GM12878 (cell line): ENCODE results near the gene MYL12B. TPM values are rescaled to one million over a fixed set of nuclear protein-coding genes. Genes with fewer than 3 reads are reported as not detected.

ENCODE experiments used
- GABPA ChIP-seq: IDR thresholded peaks from 2 replicates; pipeline ENCODE4 v1.6.1; 2014; ENCODE audit warnings: antibody characterized with exemption, low read depth, mild to moderate bottlenecking, inconsistent platforms
- IKZF2 ChIP-seq, 2 experiments: fragments of 450-650 bp; IDR thresholded peaks; 2 replicates each; pipeline ENCODE4 v1.6.1; 2017; ENCODE audit warnings: mild to moderate bottlenecking in 2 of 2, moderate library complexity in 2 of 2
- JUND ChIP-seq: IDR thresholded peaks from 2 replicates; pipeline ENCODE4 v1.6.1; 2012; ENCODE audit warnings: low read depth, mild to moderate bottlenecking, low read length, improper control_type of control experiment, moderate library complexity
- KDM1A ChIP-seq: fragments of 200-600 bp; sonication (generic); IDR thresholded peaks from 2 replicates; pipeline ENCODE4 v1.6.1; 2016; ENCODE audit warnings: borderline replicate concordance
- NBN ChIP-seq: fragments of 450-650 bp; IDR thresholded peaks from 2 replicates; pipeline ENCODE4 v1.6.1; 2016
- NR2F1 ChIP-seq: fragments of 450-650 bp; conservative IDR thresholded peaks from 2 replicates; pipeline ENCODE4 v1.6.1; 2017; ENCODE audit warnings: mild to moderate bottlenecking
- PBX3 ChIP-seq: IDR thresholded peaks from 2 replicates; pipeline ENCODE4 v1.6.1; 2011; ENCODE audit warnings: mild to moderate bottlenecking, low read depth, low read length, moderate library complexity; ENCODE audit not compliant: insufficient replicate concordance
- POLR2A ChIP-seq: IDR thresholded peaks from 2 replicates; pipeline ENCODE4 v1.6.1; 2011; ENCODE audit warnings: low read depth, mild to moderate bottlenecking, low read length
- POLR2AphosphoS2 ChIP-seq: IDR thresholded peaks from 2 replicates; pipeline ENCODE4 v1.6.1; 2011; ENCODE audit warnings: low read depth, mild to moderate bottlenecking, low read length, improper control_type of control experiment, moderate library complexity
- POU2F2 ChIP-seq: IDR thresholded peaks from 3 replicates; pipeline ENCODE4 v1.6.1; 2011; ENCODE audit warnings: low read depth, mild to moderate bottlenecking, low read length, borderline replicate concordance
- RUNX3 ChIP-seq: IDR thresholded peaks from 2 replicates; pipeline ENCODE4 v1.6.1; 2012; ENCODE audit warnings: low read length, inconsistent platforms
- SIX5 ChIP-seq: IDR thresholded peaks from 2 replicates; pipeline ENCODE4 v1.6.1; 2011; ENCODE audit warnings: mild to moderate bottlenecking, low read depth, low read length, moderate library complexity; ENCODE audit not compliant: severe bottlenecking
- SP1 ChIP-seq: IDR thresholded peaks from one replicate; pipeline ENCODE4 v1.6.1; 2011; ENCODE audit warnings: low read depth, low read length
- TARDBP ChIP-seq: IDR thresholded peaks from 2 replicates; pipeline ENCODE4 v1.6.1; 2016; ENCODE audit warnings: borderline replicate concordance
- TCF7 ChIP-seq: IDR thresholded peaks from 2 replicates; pipeline ENCODE4 v1.6.1; 2014; ENCODE audit warnings: antibody characterized with exemption, borderline replicate concordance
- ZZZ3 ChIP-seq: IDR thresholded peaks from 2 replicates; pipeline ENCODE4 v1.6.1; 2011; ENCODE audit warnings: low read depth; ENCODE audit not compliant: control insufficient read depth, insufficient read length
- polyA plus RNA-seq, 11 experiments: library from polyadenylated mRNA; depleted of rRNA in 4 of 11; unstranded in 6 of 11; stranded (reverse) in 5 of 11; fragments of >200 nt; fragmentation: Nextera tagmentation in 4 of 11; fragmentation: Illumina TruSeq in 1 of 11; extraction: Ambion mirVana in 4 of 11; extraction: Trizol in 1 of 11; gene quantifications; 1 replicate in 1 of 11; 2 replicates in 10 of 11; pipeline versions ENCODE4 v1.2.1 to v1.2.3, GENCODE V29; 2011 to 2016; ENCODE audit warnings: inconsistent platforms in 2 of 11, missing spikeins in 2 of 11, low read depth in 1 of 11
- total RNA-seq, 4 experiments: library from RNA; depleted of rRNA in 3 of 4; stranded (reverse); fragments of >200 nt in 3 of 4; fragmentation: Illumina TruSeq in 1 of 4; extraction: Trizol in 1 of 4; gene quantifications; 2 replicates each; pipeline versions ENCODE4 v1.2.1 to v1.2.3, GENCODE V29; 2013 to 2021
- TF ChIP-seq, protein P1 (sequence below): fragments of 450-650 bp; formaldehyde crosslinking; IDR thresholded peaks from 2 replicates; pipeline ENCODE4 v1.4.0; 2020; ENCODE audit warnings: mild to moderate bottlenecking, moderate library complexity
- TF ChIP-seq, protein P2 (sequence below): IDR thresholded peaks from 2 replicates; pipeline ENCODE4 v1.6.1; 2011; ENCODE audit warnings: low read depth, low read length, improper control_type of control experiment, borderline replicate concordance
- TF ChIP-seq, protein P3 (sequence below): IDR thresholded peaks from 2 replicates; pipeline ENCODE4 v1.6.1; 2012; ENCODE audit warnings: improper control_type of control experiment, low read depth, low read length; ENCODE audit not compliant: insufficient replicate concordance

Gene MYL12B
- total and polyA plus RNA-seq, 10 of the 15 experiments (the other 5 are each of a cell fraction or from before 2014, with no cell fraction given), result 179 to 739 (median 400) TPM

DNA sequence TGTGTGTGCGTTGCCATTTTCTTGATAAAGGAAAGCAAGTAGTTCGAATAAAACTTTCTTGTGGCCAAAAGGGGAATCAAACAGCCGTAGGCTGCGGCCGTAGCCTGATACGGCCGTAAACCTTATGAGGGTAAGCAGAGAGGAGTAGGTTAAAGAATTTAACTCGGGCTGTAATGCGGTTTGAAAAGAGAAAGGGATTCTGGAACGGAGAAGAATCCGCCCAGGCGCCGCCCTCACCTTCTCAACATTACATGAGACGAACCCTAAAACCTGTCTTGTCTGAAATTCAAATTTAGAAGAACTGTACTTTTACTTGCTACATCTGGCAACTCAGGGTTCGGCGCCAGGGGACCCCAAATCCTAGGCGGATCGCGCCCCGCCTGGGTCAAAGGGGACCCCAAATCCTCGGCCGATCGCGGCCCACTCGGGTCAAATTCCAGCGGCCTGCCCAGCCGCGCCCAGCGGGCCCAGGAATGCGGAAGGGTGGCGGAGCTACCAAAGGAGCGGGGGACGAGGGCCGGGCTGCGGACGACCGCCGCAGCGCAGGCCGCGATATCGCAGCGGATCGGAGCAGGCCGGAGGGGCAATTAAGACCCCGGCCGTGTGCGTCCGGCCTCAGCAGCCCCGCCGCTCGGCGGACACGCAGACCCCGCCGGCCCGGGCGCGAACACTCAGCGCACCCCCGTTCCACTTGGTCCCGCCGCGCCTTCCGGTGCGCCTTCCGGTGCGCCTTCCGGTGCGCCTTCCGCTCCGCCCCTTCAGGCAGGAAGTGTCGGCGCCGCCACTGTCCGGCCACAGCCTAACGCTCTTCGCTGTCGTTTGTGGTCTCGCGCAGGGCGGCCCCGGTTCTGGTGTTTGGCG, at the start of gene MYL12B (continued):
- TF ChIP-seq TARDBP (no peak), SIX5 (peak; percentile 55), PBX3 (no peak), IKZF2 (IDR thresholded peaks at IDR 0.05) (peak; percentile 68 to 84), POU2F2 (no peak; the same call in 1 of the 3 replicates), NR2F1 (peak; percentile 90), NBN (peak; percentile 75), POLR2A (peak; percentile 95), SP1 (no peak), JUND (peak; percentile 97), POLR2AphosphoS2 (peak; percentile 52; the same call in 1 of the 2 replicates), ZZZ3 (no peak), GABPA (peak; percentile 85), KDM1A (no peak), TCF7 (peak; percentile 25; the same call in 1 of the 2 replicates), RUNX3 (peak; percentile 79)
- TF ChIP-seq, protein P1, sequence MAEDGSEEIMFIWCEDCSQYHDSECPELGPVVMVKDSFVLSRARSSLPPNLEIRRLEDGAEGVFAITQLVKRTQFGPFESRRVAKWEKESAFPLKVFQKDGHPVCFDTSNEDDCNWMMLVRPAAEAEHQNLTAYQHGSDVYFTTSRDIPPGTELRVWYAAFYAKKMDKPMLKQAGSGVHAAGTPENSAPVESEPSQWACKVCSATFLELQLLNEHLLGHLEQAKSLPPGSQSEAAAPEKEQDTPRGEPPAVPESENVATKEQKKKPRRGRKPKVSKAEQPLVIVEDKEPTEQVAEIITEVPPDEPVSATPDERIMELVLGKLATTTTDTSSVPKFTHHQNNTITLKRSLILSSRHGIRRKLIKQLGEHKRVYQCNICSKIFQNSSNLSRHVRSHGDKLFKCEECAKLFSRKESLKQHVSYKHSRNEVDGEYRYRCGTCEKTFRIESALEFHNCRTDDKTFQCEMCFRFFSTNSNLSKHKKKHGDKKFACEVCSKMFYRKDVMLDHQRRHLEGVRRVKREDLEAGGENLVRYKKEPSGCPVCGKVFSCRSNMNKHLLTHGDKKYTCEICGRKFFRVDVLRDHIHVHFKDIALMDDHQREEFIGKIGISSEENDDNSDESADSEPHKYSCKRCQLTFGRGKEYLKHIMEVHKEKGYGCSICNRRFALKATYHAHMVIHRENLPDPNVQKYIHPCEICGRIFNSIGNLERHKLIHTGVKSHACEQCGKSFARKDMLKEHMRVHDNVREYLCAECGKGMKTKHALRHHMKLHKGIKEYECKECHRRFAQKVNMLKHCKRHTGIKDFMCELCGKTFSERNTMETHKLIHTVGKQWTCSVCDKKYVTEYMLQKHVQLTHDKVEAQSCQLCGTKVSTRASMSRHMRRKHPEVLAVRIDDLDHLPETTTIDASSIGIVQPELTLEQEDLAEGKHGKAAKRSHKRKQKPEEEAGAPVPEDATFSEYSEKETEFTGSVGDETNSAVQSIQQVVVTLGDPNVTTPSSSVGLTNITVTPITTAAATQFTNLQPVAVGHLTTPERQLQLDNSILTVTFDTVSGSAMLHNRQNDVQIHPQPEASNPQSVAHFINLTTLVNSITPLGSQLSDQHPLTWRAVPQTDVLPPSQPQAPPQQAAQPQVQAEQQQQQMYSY (CRISPR knock-in tag), result no peak
- TF ChIP-seq, protein P2, sequence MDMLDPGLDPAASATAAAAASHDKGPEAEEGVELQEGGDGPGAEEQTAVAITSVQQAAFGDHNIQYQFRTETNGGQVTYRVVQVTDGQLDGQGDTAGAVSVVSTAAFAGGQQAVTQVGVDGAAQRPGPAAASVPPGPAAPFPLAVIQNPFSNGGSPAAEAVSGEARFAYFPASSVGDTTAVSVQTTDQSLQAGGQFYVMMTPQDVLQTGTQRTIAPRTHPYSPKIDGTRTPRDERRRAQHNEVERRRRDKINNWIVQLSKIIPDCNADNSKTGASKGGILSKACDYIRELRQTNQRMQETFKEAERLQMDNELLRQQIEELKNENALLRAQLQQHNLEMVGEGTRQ, result no peak
- TF ChIP-seq, protein P3, sequence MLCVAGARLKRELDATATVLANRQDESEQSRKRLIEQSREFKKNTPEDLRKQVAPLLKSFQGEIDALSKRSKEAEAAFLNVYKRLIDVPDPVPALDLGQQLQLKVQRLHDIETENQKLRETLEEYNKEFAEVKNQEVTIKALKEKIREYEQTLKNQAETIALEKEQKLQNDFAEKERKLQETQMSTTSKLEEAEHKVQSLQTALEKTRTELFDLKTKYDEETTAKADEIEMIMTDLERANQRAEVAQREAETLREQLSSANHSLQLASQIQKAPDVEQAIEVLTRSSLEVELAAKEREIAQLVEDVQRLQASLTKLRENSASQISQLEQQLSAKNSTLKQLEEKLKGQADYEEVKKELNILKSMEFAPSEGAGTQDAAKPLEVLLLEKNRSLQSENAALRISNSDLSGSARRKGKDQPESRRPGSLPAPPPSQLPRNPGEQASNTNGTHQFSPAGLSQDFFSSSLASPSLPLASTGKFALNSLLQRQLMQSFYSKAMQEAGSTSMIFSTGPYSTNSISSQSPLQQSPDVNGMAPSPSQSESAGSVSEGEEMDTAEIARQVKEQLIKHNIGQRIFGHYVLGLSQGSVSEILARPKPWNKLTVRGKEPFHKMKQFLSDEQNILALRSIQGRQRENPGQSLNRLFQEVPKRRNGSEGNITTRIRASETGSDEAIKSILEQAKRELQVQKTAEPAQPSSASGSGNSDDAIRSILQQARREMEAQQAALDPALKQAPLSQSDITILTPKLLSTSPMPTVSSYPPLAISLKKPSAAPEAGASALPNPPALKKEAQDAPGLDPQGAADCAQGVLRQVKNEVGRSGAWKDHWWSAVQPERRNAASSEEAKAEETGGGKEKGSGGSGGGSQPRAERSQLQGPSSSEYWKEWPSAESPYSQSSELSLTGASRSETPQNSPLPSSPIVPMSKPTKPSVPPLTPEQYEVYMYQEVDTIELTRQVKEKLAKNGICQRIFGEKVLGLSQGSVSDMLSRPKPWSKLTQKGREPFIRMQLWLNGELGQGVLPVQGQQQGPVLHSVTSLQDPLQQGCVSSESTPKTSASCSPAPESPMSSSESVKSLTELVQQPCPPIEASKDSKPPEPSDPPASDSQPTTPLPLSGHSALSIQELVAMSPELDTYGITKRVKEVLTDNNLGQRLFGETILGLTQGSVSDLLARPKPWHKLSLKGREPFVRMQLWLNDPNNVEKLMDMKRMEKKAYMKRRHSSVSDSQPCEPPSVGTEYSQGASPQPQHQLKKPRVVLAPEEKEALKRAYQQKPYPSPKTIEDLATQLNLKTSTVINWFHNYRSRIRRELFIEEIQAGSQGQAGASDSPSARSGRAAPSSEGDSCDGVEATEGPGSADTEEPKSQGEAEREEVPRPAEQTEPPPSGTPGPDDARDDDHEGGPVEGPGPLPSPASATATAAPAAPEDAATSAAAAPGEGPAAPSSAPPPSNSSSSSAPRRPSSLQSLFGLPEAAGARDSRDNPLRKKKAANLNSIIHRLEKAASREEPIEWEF, result no peak
